ENCODE results near the gene MBOAT2. TPM values are rescaled to one million over a fixed set of nuclear protein-coding genes. Genes with fewer than 3 reads are reported as not detected.

The MBOAT2 gene, protein sequence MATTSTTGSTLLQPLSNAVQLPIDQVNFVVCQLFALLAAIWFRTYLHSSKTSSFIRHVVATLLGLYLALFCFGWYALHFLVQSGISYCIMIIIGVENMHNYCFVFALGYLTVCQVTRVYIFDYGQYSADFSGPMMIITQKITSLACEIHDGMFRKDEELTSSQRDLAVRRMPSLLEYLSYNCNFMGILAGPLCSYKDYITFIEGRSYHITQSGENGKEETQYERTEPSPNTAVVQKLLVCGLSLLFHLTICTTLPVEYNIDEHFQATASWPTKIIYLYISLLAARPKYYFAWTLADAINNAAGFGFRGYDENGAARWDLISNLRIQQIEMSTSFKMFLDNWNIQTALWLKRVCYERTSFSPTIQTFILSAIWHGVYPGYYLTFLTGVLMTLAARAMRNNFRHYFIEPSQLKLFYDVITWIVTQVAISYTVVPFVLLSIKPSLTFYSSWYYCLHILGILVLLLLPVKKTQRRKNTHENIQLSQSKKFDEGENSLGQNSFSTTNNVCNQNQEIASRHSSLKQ
- 10 to 100 TPM; 22.3 to 22.4 TPM for total RNA-seq

GRCh38 chr2:9003616-9004337 is at the start of gene MBOAT2:
Gene MBOAT2 (minus strand): TSS chr2:9003684. CDS start chr2:9003614, 70 bp downstream.

DNA sequence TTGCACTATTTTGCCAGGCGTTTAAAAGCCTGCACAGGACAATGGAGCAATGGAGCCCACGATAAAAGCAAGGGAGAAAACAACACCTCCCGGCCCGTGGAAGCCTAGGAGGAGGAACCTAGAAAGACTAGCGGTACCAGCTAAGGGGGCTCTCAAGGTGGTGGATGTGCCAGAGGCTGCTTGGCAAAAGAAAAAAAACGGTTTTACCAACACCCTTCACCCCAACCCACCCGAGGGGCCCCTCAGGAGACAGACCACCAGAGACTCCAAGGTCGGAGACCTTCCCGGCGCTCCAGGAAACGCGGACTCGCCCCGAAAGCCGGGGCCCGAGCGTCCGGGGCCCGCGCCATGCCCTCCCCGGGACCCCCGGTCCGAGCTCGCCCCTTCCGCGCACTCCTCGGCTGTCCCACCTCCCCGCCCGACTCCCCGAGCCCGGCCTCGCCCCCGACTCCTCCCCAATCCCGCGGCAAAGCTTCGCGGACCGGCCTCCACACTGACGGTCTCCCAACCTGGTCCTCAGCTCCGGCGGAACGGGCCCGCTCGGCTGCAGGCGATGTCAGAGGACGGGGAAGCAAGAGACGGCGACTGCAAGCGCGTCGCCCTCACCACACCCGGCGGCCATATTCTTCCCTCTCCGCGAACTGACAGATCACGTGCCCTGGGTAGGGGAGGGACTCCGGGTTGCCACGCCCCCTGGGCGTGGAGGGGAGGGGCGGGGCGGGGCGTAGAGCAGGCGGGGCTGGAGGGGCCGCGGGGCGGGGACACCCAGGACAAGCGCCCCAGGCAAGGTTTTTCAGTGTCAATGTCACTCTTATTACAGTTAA is 166.3 kb downstream of the MBOAT2 start, which contains the start of gene KIDINS220:
Gene KIDINS220 (minus strand): TSS at position 643 of the 824 bp plus-strand sequence. CDS start 10,520 bp downstream, outside the sequence.

Other genes starting within 250 kb of the MBOAT2 start
- gene KIDINS220, start 166.1 kb downstream of the MBOAT2 start, total RNA-seq = 10 to 100 TPM; 64.6 to 68.8 TPM
- gene ASAP2, start 203.1 kb upstream of the MBOAT2 start, total RNA-seq = 10 to 100 TPM; 38.9 to 54.3 TPM

Measured in melanocyte of skin (primary cell).